Activated T-helper 1 cell treated with anti-CD3 and anti-CD28 coated beads, Interleukin-12 subunit alpha, Interleukin-12 subunit beta, Interleukin-2, Interleukin-4 antibody, amounts not matched to agents 30 ng/mL and 10 ng/mL and 1 ng/mL, durations not matched to agents 14 hours and 24 hours and 36 hours (primary cell): Measurements from ENCODE around the gene DHRS2. TPM values are rescaled to one million over a fixed set of nuclear protein-coding genes. Genes with fewer than 3 reads are reported as not detected.

ENCODE experiments used
- DNase-seq: peaks from one replicate; pipeline ENCODE4 v3.0.0; 2021; ENCODE audit warnings: low spot score
- H3K27ac Mint-ChIP-seq: one replicate; pipeline ENCODE4 v1.8.0; 2021; ENCODE audit warnings: mild to moderate bottlenecking, mixed read lengths
- H3K27me3 Mint-ChIP-seq: one replicate; pipeline ENCODE4 v1.8.0; 2022; ENCODE audit warnings: mild to moderate bottlenecking, moderate library complexity, mixed read lengths; ENCODE audit not compliant: insufficient read depth
- H3K36me3 Mint-ChIP-seq: one replicate; pipeline ENCODE4 v1.8.0; 2021; ENCODE audit warnings: low read depth, mixed read lengths
- H3K4me1 Mint-ChIP-seq: one replicate; pipeline ENCODE4 v1.8.0; 2021; ENCODE audit warnings: low read depth, mixed read lengths
- H3K4me3 Mint-ChIP-seq: one replicate; pipeline ENCODE4 v1.8.0; 2021; ENCODE audit warnings: mild to moderate bottlenecking, moderate library complexity, mixed read lengths
- H3K9me3 Mint-ChIP-seq: one replicate; pipeline ENCODE4 v1.8.0; 2021; ENCODE audit warnings: mixed read lengths
- intact Hi-C: fragments of 100-400 bp; cut with micrococcal nuclease; formaldehyde crosslinking; loops from one replicate; pipeline ENCODE4 v1.15.1; 2024
- total RNA-seq: library from RNA; stranded (reverse); gene quantifications from 2 replicates; pipeline ENCODE4 v1.2.3, GENCODE V29; 2022

DHRS2 gene
- total RNA-seq, 1 donor from 2014 or later = 1.6 TPM

- H3K36me3 Mint-ChIP-seq = no peaks in the 10 kb centered on the region
- peaks cover 1% of the 10 kb centered on the region for H3K27me3 Mint-ChIP-seq
- H3K27ac Mint-ChIP-seq = no peak overlapping the region
- no peaks in the 10 kb centered on the region for H3K9me3 Mint-ChIP-seq
- H3K4me3 Mint-ChIP-seq = no peak overlapping the region
- intact Hi-C loops = no loop called here
- no peaks in the 10 kb centered on the region for H3K4me1 Mint-ChIP-seq
- no peak for DNase-seq
These were observed 14.3 kb downstream of the DHRS2 start for GRCh38 chr14:23650506-23650905.

DNA sequence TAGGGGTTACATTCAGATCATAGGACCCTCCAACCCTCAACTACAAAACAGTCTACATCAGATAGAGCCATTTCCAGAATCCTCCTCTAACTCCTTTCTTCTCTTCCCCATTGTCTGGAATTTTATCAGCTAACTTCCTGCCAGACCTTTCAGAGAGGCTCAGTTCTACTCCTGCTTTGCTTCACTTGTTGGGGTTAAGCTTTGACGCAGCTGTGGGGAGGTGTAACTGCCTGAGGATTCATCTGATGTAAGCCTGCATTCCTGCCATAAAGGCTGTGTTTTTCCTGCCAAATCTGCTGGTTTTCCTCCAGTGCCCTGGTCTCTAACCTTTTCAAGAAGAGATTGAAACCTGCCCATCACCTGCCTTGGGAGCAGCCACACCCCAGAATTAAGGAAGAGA, 16.9 kb downstream of the DHRS2 start:
- Mint-ChIP-seq H3K36me3 (no peaks in the 10 kb centered on the region), H3K9me3 (no peaks in the 10 kb centered on the region), H3K4me3 (no peak overlapping the region), H3K4me1 (no peaks in the 10 kb centered on the region), H3K27me3 (peaks cover 1% of the 10 kb centered on the region), H3K27ac (no peak overlapping the region)
- DNase-seq = no peak
- intact Hi-C loops = no loop called here

- no peak overlapping the region for H3K4me3 Mint-ChIP-seq
- peaks cover 4% of the 10 kb centered on the region for H3K27me3 Mint-ChIP-seq
- H3K4me1 Mint-ChIP-seq = no peaks in the 10 kb centered on the region
- no peaks in the 10 kb centered on the region for H3K36me3 Mint-ChIP-seq
- DNase-seq = no peak
- H3K9me3 Mint-ChIP-seq = no peaks in the 10 kb centered on the region
- intact Hi-C loops = no loop called here
- H3K27ac Mint-ChIP-seq = no peak overlapping the region
These were observed 18.1 kb downstream of the DHRS2 start for GRCh38 chr14:23654231-23654630.

GRCh38 chr14:23657959-23658470, 21.9 kb downstream of the DHRS2 start:
- Mint-ChIP-seq H3K4me1 (no peaks in the 10 kb centered on the region), H3K9me3 (no peaks in the 10 kb centered on the region), H3K27me3 (peaks cover 5% of the 10 kb centered on the region), H3K4me3 (no peak overlapping the region), H3K27ac (no peak overlapping the region), H3K36me3 (no peaks in the 10 kb centered on the region)
- DNase-seq = no peak
- intact Hi-C loops = no loop called here

DNA sequence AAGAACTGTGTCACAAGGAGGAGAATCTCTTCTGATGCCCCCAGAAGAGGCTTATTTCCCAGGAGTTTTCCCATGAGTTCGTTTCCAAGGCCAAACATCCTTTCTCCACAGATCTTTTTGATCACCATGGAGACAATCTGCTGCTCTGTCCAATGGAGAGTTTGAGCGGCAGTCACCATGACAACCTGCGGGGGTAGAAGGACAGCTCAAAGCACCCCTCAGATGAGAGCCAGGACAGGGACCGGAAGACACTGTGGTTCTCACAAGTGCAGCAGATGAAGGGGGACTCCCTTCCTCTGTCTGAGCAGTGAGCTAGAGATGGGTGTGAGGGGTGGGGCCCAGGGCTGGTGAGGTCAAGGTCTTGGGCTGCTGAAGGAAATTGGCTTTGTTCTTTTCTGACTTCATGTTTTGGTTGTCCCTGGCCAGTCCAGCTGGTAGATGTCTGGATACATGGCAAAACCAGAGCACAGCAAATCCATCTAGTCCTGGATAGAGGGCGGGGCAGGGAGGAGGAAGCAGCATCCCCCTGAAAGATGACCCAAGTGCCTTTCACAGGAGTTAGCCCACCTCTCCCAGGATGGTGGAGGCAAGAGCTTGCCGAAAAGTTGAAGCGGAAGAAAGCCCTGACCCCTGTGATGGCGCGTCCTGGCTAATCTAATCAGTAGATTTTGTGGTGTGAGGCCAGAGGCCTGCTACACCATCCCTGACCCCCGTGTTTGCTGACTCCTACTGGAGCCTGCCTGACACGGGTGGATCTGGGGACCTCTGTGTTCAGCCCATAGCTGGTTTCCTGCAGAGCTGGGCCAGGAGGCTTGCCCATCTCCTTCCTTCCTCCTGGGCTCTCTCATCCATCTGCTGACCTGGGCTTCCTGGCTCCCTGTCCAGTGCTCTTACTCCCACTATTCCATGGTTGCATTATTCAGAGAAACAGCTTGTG, 24.4 kb downstream of the DHRS2 start:
- no peaks in the 10 kb centered on the region for H3K36me3 Mint-ChIP-seq
- no peak overlapping the region for H3K4me3 Mint-ChIP-seq
- intact Hi-C loops = no loop called here
- H3K27ac Mint-ChIP-seq = no peak overlapping the region
- H3K27me3 Mint-ChIP-seq = peaks cover 6% of the 10 kb centered on the region
- no peaks in the 10 kb centered on the region for H3K9me3 Mint-ChIP-seq
- no peak for DNase-seq
- H3K4me1 Mint-ChIP-seq = no peaks in the 10 kb centered on the region

DNA sequence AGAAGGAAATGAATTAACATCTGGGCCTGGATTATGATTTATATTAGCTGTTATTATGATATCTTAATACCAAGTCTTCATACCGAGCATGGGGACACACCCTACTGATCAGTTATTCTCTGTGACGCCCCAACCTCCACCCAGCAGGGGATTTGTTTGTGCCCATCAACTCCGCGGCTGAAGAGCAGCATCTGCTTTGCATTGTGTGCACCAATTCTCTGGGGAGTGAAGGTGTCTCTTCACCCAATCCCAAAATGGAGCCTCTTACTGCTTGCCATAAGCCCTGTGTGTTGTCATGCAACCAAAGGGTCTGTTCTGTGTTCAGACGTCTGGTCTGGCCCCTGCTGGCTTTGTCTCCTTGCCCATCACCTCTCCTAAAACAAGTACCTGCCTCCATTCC, 25.4 kb downstream of the DHRS2 start:
- Mint-ChIP-seq H3K27ac (no peak overlapping the region), H3K36me3 (no peaks in the 10 kb centered on the region), H3K4me1 (no peaks in the 10 kb centered on the region), H3K4me3 (no peak overlapping the region), H3K9me3 (no peaks in the 10 kb centered on the region), H3K27me3 (peaks cover 8% of the 10 kb centered on the region)
- intact Hi-C loops = no loop called here
- DNase-seq = no peak

DNA sequence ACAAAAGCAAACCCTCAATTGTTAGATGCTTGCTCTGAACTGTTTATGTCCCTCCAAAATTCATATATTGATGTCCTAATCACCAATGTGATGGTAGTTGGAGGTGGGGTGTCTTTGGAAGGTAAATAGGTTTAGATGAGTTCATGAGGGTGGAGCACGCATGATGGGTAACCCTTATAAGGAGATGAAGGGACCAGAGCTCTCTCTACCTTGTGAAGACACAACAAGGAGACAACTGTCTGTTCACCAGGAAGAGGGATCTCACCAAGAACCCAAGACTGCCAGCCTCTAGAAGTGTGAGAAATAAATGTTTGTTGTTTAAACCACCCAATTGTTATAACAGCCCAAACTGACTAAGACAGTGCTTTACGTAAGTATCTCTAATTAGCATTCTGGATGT, 27.0 kb downstream of the DHRS2 start:
- Mint-ChIP-seq H3K4me1 (no peaks in the 10 kb centered on the region), H3K27me3 (peaks cover 11% of the 10 kb centered on the region), H3K36me3 (no peaks in the 10 kb centered on the region), H3K4me3 (no peak overlapping the region), H3K27ac (no peak overlapping the region), H3K9me3 (no peaks in the 10 kb centered on the region)
- intact Hi-C loops = no loop called here
- DNase-seq = no peak

DNA sequence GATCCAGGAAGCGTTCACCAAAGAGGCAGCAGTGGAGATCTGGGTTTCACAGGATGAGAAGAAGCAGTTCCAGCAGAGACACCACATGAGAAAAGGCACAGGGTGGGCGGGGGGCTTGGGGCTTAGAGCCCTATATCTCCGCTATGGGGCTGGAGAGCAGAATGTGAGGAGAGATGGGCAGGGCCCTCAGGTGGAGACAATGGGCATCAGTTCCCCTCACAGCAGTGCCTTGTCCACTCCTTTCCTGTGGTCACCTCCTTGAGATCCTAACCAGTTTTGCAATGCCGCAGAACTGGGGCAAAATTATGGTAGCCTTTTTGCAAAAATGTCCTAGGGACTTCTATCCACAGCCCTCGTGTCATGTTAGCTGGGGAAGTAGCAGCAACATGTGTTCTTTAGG, 27.5 kb downstream of the DHRS2 start:
- H3K4me3 Mint-ChIP-seq = no peak overlapping the region
- no peak for DNase-seq
- no peaks in the 10 kb centered on the region for H3K4me1 Mint-ChIP-seq
- no peaks in the 10 kb centered on the region for H3K9me3 Mint-ChIP-seq
- H3K27me3 Mint-ChIP-seq = peaks cover 11% of the 10 kb centered on the region
- H3K27ac Mint-ChIP-seq = no peak overlapping the region
- intact Hi-C loops = no loop called here
- H3K36me3 Mint-ChIP-seq = no peaks in the 10 kb centered on the region

GRCh38 chr14:23664207-23664885, 28.2 kb downstream of the DHRS2 start:
- intact Hi-C loops = no loop called here
- no peak for DNase-seq
- no peaks in the 10 kb centered on the region for H3K9me3 Mint-ChIP-seq
- no peaks in the 10 kb centered on the region for H3K36me3 Mint-ChIP-seq
- H3K4me3 Mint-ChIP-seq = no peak overlapping the region
- no peaks in the 10 kb centered on the region for H3K4me1 Mint-ChIP-seq
- H3K27ac Mint-ChIP-seq = no peak overlapping the region
- H3K27me3 Mint-ChIP-seq = peaks cover 8% of the 10 kb centered on the region

GRCh38 chr14:23665302-23666016, 29.3 kb downstream of the DHRS2 start:
- H3K27me3 Mint-ChIP-seq = peaks cover 7% of the 10 kb centered on the region
- DNase-seq = no peak
- H3K36me3 Mint-ChIP-seq = no peaks in the 10 kb centered on the region
- intact Hi-C loops = loop anchor here (1.0 to 2.0 kb wide), 2 partner anchors 77 to 289 kb away; no protein-coding TSS in a partner anchor
- no peaks in the 10 kb centered on the region for H3K9me3 Mint-ChIP-seq
- no peaks in the 10 kb centered on the region for H3K4me1 Mint-ChIP-seq
- no peak overlapping the region for H3K4me3 Mint-ChIP-seq
- no peak overlapping the region for H3K27ac Mint-ChIP-seq

- Mint-ChIP-seq H3K27me3 (peaks cover 7% of the 10 kb centered on the region), H3K4me1 (no peaks in the 10 kb centered on the region)
- intact Hi-C loops = loop anchor here (2.0 kb wide), 1 partner anchor 78 kb away; no protein-coding TSS in a partner anchor
These were observed 31.0 kb downstream of the DHRS2 start for GRCh38 chr14:23667134-23667533.

DNA sequence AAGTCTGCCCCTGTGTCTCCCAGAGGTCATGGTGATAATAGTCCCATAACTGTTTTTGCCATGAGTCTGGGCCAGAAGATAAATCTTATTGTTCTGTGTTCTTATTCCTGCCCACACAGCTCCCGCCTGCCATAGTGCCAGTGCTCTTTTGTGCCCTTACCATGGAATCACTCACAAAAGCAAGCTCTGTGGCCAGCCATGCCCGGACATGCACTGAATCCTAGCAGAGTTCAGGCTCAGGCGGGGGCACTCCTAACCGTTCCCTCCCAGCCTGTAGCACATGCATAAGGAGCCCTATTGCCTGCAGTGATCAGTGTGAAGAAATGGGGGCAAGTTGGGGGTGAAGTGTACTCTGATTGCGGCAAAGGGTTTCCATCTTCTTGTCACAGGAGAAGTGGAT, 33.3 kb downstream of the DHRS2 start:
- intact Hi-C loops = no loop called here
- Mint-ChIP-seq H3K36me3 (no peaks in the 10 kb centered on the region), H3K4me3 (no peak overlapping the region), H3K27me3 (peaks cover 5% of the 10 kb centered on the region), H3K4me1 (no peaks in the 10 kb centered on the region), H3K27ac (no peak overlapping the region), H3K9me3 (no peaks in the 10 kb centered on the region)
- DNase-seq = no peak

More at GRCh38 chr14:23667134-23667533, 31.0 kb downstream of the DHRS2 start:
- no peak overlapping the region for H3K4me3 Mint-ChIP-seq
- H3K27ac Mint-ChIP-seq = no peak overlapping the region
- no peaks in the 10 kb centered on the region for H3K36me3 Mint-ChIP-seq
- no peaks in the 10 kb centered on the region for H3K9me3 Mint-ChIP-seq
- no peak for DNase-seq
